Esophagus squamous epithelium (tissue), 4 donors: ENCODE data around the gene SLC49A3.
"Not testable (repeated sequence)": the region's sequence is repeated elsewhere in the genome, so short reads cannot be mapped to it uniquely, and the experiment has no call there.

Experiments
- CTCF ChIP-seq, 6 experiments: fragments of 450-650 bp in 4 of 6; fragments of 200-600 bp in 2 of 6; sonication (generic) in 2 of 6; IDR thresholded peaks; one replicate each; pipeline ENCODE4 v1.5.1; 2016 to 2019; ENCODE audit warnings: antibody characterized with exemption in 6 of 6, mild to moderate bottlenecking in 4 of 6, moderate library complexity in 4 of 6
- POLR2A ChIP-seq, 4 donors: fragments of 450-650 bp; IDR thresholded peaks; one replicate each; pipeline ENCODE4 v1.6.1; 2017; ENCODE audit warnings: antibody characterized with exemption in 4 of 4, mild to moderate bottlenecking in 4 of 4, moderate library complexity in 3 of 4

GRCh38 chr4:731954-732353 is 43.0 kb upstream of the SLC49A3 start:
- not testable (repeated sequence) for TF ChIP-seq CTCF, POLR2A (IDR thresholded peaks at IDR 0.05)
